Activated naive CD4-positive, alpha-beta T cell treated with anti-CD3 and anti-CD28 coated beads, Interleukin-2, amount 50 U/mL, for 16 hours (primary cell): ENCODE results near the gene RRAGC.
"Not testable (repeated sequence)": the region's sequence is repeated elsewhere in the genome, so short reads cannot be mapped to it uniquely, and the experiment has no call there.

Experiments
- DNase-seq: peaks from one replicate; pipeline ENCODE4 v3.0.0-alpha.2; 2020

RRAGC gene

GRCh38 chr1:38814984-38815464 is 44.5 kb downstream of the RRAGC start:
- no peak for DNase-seq

- no peak for DNase-seq
Observed at GRCh38 chr1:38814444-38814983, 45.1 kb downstream of the RRAGC start.

DNA sequence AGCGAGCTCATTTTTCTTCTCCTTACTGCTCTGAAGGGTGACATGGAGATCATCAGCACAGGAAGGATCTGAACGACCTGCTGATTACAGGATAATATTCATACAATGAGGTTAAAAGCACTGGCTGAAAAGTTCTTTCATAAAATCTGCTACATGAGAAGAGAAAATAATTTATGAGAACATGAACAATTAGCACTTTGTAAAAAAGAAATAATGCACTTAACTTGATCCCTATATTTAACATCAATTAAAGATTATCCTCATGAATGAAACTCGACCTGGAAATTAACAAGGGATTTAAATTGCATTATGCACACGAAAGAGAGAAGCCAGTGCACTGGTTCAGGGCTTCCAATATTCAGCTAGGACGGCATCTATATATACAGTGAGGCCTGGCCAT is 46.6 kb downstream of the RRAGC start:
- no peak for DNase-seq

GRCh38 chr1:38811466-38811865 is 48.1 kb downstream of the RRAGC start:
- not testable (repeated sequence) for DNase-seq

GRCh38 chr1:38806090-38806489 is 53.5 kb downstream of the RRAGC start:
- DNase-seq, result no peak

GRCh38 chr1:38805036-38805435 is 54.5 kb downstream of the RRAGC start:
- DNase-seq, result no peak

GRCh38 chr1:38804062-38804886 is 55.3 kb downstream of the RRAGC start:
- no peak for DNase-seq

GRCh38 chr1:38803647-38804046 is 55.9 kb downstream of the RRAGC start:
- DNase-seq, result no peak

DNA sequence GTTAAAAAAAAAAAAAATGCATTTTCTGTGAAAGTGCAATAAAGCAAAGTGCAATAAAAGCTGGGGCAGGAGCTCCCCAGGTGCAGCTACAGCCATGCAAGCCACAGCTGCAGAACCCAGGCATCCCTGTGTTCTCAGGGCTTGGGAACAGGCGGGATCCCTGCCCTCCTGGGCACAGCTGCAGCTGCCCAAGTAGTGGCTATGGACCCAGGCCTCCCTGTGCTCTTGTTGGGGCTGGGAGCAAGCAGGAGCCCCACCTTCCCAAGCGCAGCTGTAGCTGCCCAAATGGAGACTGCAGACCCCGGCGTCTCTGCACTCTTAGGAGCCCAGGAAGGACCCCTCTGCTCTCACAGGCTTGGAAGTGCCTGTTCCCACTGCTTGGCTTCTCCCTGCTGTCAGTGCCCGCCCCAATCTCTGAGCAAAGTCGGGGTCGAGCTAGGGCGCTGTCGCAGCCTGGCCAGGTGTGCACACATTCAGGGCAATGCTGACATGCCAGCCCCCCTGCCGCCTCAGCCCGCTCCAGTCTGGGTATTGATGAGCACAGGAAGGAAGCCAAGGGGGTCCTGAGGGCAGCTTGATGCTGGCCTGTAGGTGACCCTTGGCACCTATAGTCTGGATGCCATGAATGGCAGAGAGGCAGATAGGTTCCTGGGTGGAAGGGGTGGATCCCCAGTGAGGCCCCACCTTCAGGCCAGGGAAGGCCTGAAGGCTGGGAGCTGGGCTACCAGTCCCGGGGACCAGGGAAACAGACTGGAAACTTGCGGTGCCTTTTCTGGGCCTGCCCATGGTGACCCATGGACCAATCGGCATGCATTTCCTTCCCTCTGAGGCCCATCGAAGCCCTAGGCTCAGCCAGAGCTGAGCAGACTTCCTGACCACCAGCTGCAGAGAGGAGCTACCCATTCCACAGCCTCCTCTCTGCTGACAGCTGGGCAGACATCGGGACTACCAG is 58.6 kb downstream of the RRAGC start:
- no peak for DNase-seq

DNA sequence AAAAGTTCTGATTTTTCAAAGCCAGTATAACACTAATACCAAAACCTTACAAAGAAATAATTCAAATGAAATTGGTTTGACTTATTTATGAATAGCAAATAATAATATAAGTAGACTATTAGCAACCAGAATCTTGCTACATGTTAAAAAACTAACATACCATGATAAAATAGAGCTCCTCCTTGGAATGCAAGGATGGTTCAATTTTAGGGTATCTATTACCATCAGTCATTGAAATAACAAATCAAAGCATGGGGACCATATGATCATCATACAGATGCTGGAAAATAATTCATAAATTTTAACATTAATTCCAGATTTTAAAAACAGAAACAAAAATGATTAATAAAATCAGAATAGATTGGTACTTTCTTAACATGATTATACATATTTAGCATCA is 66.3 kb downstream of the RRAGC start:
- no peak for DNase-seq

DNA sequence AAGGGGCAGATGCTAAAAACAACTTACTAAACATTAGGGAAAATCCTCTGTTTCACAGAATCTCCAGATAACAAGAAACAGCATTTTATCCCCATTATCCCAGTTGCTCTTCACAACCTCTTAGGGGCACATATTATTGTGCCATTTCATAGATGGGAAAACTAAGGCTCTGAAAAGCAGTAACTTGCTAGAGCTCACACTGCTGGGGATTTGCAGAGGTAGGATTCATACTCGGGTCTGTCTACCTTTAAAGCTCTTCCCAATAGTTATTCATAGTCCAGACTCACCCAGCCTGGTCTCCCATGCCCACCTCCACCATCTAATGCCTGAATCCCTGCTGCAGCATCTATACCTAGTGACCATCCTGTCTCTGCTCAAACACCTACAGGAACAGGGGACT is 67.7 kb downstream of the RRAGC start:
- no peak for DNase-seq

- no peak for DNase-seq
Observed at GRCh38 chr1:38791164-38791515, 68.4 kb downstream of the RRAGC start.

DNA sequence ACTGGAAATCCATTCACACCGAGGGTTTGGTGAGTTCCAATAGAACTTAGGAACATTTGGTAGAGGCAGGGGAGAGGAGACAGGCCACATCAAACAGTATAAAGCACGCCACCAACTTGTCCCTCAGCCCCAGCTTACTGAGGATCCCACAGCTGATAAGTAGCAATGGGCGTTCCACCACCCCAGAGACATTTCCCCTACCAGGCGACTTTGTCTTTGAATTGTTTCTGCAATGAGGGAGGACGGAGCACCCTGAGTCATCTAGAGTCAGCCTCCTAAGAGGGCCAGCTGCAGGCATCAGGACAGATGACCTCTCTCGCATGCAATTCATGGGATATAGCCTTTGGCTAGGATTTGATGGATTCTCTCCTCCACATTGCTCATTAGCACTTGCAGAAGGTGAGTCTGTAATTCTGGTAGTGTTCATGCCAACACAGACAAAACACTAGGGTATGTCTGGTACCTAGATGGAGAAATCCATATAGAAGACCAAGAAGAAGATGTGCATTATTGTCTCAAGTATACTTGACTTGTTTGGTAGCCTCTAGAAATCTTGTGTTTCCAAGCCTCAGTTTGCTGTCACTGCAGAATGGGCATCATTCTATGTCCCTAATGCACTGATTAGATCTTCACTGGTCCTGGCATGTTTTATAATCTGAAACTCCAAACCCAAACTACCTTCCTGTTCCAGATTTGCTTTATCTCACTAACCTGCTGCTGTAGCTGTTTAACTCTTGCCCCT is 69.0 kb downstream of the RRAGC start:
- no peak for DNase-seq

- no peak for DNase-seq
Observed at GRCh38 chr1:38789498-38790169, 69.9 kb downstream of the RRAGC start.

GRCh38 chr1:38788341-38789336 is 70.9 kb downstream of the RRAGC start:
- no peak for DNase-seq
